Pancreas (tissue), 10 donors: Measurements from ENCODE around the gene GIMAP6. TPM values are rescaled to one million over a fixed set of nuclear protein-coding genes. Genes with fewer than 3 reads are reported as not detected.
"Not testable (repeated sequence)": the region's sequence is repeated elsewhere in the genome, so short reads cannot be mapped to it uniquely, and the experiment has no call there.

Experiments used
- ATAC-seq, 4 donors: fragments of 200-7000 bp; cut with Tn5 transposase; one replicate each; pipeline versions ENCODE4 v1.8.0 to v1.9.1; 2020; ENCODE audit warnings: mild to moderate bottlenecking in 4 of 4, moderate library complexity in 4 of 4
- DNase-seq, 6 donors: peaks; one replicate each; pipeline ENCODE4 v3.0.0-alpha.2; 2020
- FAIRE-seq: peaks from 2 replicates; lab custom pipeline; 2012; peaks lifted over from hg19 to GRCh38; lab: Jason Lieb, UNC
- H3K27ac ChIP-seq, 4 donors: fragments of 200-600 bp; sonication (generic); 1 replicate in 3 of 4; 2 replicates in 1 of 4; pipeline versions ENCODE4 v1.5.0 to v1.8.0; 2020
- H3K27me3 ChIP-seq, 4 donors: fragments of 200-600 bp; one replicate each; pipeline ENCODE4 v1.8.0; 2021
- H3K36me3 ChIP-seq, 3 donors: fragments of 200-600 bp; sonication (generic) in 1 of 3; one replicate each; pipeline versions ENCODE4 v1.5.0 to v1.8.0; 2020 to 2021
- H3K4me1 ChIP-seq, 3 donors: fragments of 200-600 bp; one replicate each; pipeline ENCODE4 v1.8.0; 2021
- H3K4me3 ChIP-seq, 4 donors: fragments of 200-600 bp; sonication (generic) in 2 of 4; one replicate each; pipeline versions ENCODE4 v1.5.0 to v1.8.0; 2020 to 2021
- H3K9me3 ChIP-seq, 4 donors: fragments of 200-600 bp; one replicate each; pipeline ENCODE4 v1.8.0; 2021
- CTCF ChIP-seq, 4 donors: fragments of 200-600 bp; sonication (generic) in 3 of 4; IDR thresholded peaks; one replicate each; pipeline versions ENCODE4 v1.5.0 to v1.8.0; 2021; ENCODE audit warnings: antibody characterized with exemption in 4 of 4
- WGBS, 2 donors: extraction: QIAGEN DNeasy Blood & Tissue Kit; methylation state at CpG; one replicate each; pipeline ENCODE4 v1.1.7; 2013; 5-methylcytosine and 5-hydroxymethylcytosine counted together
- intact Hi-C, 3 donors: fragments of 100-400 bp; cut with DNase I; formaldehyde crosslinking; loops; one replicate each; pipeline versions ENCODE4 v1.11.1 to v1.14.2; 2022
- polyA plus RNA-seq, 2 donors: library from polyadenylated mRNA; stranded (reverse); fragments of 200-250 nt; gene quantifications; one replicate each; pipeline ENCODE4 v1.2.3, GENCODE V29; 2013
- total RNA-seq, 6 donors: library from RNA; stranded (reverse); fragmentation: NEBNext Ultra II Directional in 4 of 6; extraction: Animal tissue kit (Norgen Biotek cat#: 25700) in 4 of 6; gene quantifications; one replicate each; pipeline versions ENCODE4 v1.2.1 to v1.2.4, GENCODE V29; 2021 to 2023
- donor health status: healthy with polysubstance abuse.
- donor health status: DM: no; HTN: no; CAD: no; lungs with moderate emphysema.
- donor health status: DM: no; HTN: no; CAD: no.
- donor health status: control.
- donor health status: control.
- donor health status: Bipolar disorder and iron deficiency.
- donor health status: DM: yes; HTN: yes; CAD: no.
- donor health status: DM: no; HTN: no; CAD: no.
- donor health status: DM: no; HTN: no; CAD: no.
- donor health status: DM: yes; HTN: yes; CAD: no.

GIMAP6 gene
- total RNA-seq (1 to 10 TPM; 2.2 to 7.7 (median 4.0) TPM), polyA plus RNA-seq (1 to 10 TPM; 2.9 to 5.7 TPM)

DNA sequence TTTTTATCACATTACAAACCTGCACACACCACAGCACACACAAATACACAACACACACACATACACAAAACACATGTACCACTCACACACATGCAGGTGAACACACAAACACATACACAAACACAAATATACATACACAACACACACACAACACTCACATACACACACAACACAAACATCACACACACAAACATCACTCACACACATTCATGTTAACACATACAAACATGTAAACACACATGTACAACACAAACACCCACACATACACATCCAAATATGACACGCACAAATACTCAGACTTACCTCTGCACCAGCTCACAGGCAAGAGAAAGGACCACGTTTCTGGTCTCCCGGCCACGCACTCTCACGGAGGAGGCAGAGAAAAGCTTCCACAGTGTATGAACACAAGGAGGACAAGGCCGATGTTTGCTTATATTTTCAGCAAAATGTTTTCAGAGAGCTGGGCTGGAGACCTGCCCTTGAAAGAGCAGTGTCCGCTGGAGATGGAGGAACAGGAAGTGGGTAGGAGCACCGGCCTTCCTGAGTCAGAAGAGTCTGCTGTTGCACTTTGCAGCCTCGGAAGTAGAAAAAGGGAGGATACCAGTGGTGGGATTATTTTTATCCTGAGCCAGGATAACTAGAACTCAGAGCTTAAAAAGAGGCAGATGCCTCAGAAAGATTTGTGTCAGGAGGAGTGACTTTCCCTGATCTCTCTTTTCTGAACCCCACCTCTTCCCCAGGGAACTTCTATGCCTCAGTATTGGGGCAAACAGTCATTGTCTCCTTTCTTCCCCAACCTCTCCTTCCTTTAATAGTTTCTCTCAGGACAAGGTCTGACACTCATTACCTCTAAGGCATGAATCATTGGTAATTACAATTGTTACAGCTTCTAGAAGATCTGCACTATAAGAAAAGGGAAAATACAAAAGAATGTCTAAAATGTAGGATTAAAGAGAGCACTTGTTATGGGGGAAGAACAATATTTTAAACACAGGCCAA, at the start of gene GIMAP6:
Gene GIMAP6 (minus strand): TSS at position 520 of the 999 bp plus-strand sequence. CDS start 2,243 bp downstream, outside the sequence.
- Histone ChIP-seq H3K27me3 (no peaks in the 10 kb centered on the region), H3K36me3 (no peaks in the 10 kb centered on the region), H3K27ac (no peak within 1 kb of the TSS), H3K4me1 (no peaks in the 10 kb centered on the region), H3K4me3 (peak within 1 kb of the TSS in 1 of 4 donors; percentile 29), H3K9me3 (no peaks in the 10 kb centered on the region)
- intact Hi-C loops: no loop called here
- WGBS, 2 donors: 69 to 79% methylated on average over 9 of the region's 9 CpGs
- DNase-seq (no peak), FAIRE-seq (no peak), ATAC-seq (peak in 2 of 4 donors; percentile 51 to 59)
- TF ChIP-seq CTCF (IDR thresholded peaks at IDR 0.05): no peak

DNA sequence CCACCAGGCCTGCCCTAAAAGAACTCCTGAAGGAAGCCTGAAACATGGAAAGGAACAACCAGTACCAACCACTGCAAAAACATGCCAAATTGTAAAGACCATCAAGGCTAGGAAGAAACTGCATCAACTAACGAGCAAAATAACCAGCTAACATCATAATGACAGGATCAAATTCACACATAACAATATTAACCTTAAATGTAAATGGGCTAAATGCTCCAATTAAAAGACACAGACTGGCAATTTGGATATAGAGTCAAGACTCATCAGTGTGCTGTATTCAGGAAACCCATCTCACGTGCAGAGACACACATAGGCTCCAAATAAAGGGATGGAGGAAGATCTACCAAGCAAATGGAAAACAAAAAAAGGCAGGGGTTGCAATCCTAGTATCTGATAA, 48.2 kb upstream of the GIMAP6 start:
- H3K9me3 ChIP-seq, ATAC-seq, H3K27me3 ChIP-seq, H3K4me3 ChIP-seq, DNase-seq, H3K27ac ChIP-seq, H3K4me1 ChIP-seq, FAIRE-seq, intact Hi-C loops, H3K36me3 ChIP-seq: not testable (repeated sequence)
- 67 to 78% methylated on average over 1 to 2 of the region's 2 CpGs for WGBS, 2 donors

DNA sequence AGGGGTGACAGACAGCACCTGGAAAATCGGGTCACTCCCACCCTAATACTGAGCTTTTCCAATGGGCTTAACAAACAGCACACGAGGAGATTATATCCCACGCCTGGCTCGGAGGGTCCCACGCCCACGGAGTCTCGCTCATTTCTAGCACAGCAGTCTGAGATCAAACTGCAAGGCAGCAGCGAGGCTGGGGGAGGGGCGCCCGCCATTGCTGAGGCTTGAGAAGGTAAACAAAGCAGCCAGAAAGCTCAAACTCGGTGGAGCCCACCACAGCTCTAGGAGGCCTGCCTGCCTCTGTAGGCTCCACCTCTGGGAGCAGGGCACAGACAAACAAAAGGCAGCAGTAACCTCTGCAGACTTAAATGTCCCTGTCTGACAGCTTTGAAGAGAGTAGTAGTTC, 46.4 kb upstream of the GIMAP6 start:
- 56 to 74% methylated on average over 11 of the region's 11 CpGs for WGBS, 2 donors
- FAIRE-seq, H3K36me3 ChIP-seq, H3K4me1 ChIP-seq, H3K9me3 ChIP-seq, DNase-seq, H3K4me3 ChIP-seq, H3K27ac ChIP-seq, H3K27me3 ChIP-seq, ATAC-seq, intact Hi-C loops: not testable (repeated sequence)

GRCh38 chr7:150676854-150677253, 44.7 kb upstream of the GIMAP6 start:
- DNase-seq, H3K36me3 ChIP-seq, FAIRE-seq, H3K4me3 ChIP-seq, H3K27ac ChIP-seq, H3K27me3 ChIP-seq, H3K4me1 ChIP-seq, ATAC-seq, intact Hi-C loops, H3K9me3 ChIP-seq: not testable (repeated sequence)
- 59 to 65% methylated on average over 3 of the region's 3 CpGs for WGBS, 2 donors

DNA sequence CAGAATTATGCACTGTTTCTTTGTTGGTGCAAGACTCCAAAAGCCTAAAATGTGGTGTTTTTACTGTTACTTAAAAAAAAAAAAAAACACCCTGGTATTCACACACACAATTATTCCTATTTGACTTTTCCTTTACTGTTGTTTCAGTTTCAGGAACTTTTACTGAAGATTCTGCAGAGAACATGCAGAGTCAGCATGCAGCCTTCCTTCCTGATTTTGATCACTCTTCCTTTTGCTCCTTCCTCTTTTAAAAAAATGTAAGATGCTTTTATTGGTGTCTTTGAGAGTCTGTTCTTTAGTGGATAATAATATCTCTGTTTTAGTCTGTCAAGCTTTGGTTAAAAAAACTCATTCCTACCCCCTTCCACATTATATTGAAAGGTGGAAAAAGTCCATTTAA, 44.1 kb upstream of the GIMAP6 start:
- DNase-seq, H3K4me1 ChIP-seq, intact Hi-C loops, H3K9me3 ChIP-seq, FAIRE-seq, H3K36me3 ChIP-seq, H3K4me3 ChIP-seq, H3K27ac ChIP-seq, H3K27me3 ChIP-seq: not testable (repeated sequence)
- peak in 1 of 4 donors; percentile 29 for ATAC-seq

DNA sequence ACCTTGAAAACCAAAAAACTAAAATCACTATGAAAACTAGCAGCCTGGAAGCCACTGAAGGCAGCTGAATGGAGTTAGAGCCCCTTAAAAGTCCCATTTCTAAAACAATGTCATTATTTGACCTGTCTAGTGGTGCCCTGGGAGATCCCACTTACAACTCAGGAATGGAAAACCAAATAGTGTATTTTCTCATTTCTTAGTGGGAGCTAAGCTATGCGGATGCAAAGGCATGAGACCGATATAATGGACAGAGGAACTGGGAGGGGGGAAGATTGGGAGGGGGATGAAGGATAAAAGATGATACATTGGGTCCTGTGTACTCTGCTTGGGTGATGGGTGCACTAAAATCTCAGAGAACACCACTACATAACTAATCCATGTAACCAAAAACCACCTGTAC, 43.5 kb upstream of the GIMAP6 start:
- H3K4me1 ChIP-seq: no peaks in the 10 kb centered on the region
- TF ChIP-seq CTCF (IDR thresholded peaks at IDR 0.05): no peak
- FAIRE-seq: no peak
- no peaks in the 10 kb centered on the region for H3K27me3 ChIP-seq
- no peak for ATAC-seq
- intact Hi-C loops: no loop called here
- no peaks in the 10 kb centered on the region for H3K9me3 ChIP-seq
- no peak overlapping the region for H3K4me3 ChIP-seq
- H3K27ac ChIP-seq: no peak overlapping the region
- 68 to 80% methylated on average over 2 of the region's 2 CpGs for WGBS, 2 donors
- no peak for DNase-seq
- no peaks in the 10 kb centered on the region for H3K36me3 ChIP-seq

DNA sequence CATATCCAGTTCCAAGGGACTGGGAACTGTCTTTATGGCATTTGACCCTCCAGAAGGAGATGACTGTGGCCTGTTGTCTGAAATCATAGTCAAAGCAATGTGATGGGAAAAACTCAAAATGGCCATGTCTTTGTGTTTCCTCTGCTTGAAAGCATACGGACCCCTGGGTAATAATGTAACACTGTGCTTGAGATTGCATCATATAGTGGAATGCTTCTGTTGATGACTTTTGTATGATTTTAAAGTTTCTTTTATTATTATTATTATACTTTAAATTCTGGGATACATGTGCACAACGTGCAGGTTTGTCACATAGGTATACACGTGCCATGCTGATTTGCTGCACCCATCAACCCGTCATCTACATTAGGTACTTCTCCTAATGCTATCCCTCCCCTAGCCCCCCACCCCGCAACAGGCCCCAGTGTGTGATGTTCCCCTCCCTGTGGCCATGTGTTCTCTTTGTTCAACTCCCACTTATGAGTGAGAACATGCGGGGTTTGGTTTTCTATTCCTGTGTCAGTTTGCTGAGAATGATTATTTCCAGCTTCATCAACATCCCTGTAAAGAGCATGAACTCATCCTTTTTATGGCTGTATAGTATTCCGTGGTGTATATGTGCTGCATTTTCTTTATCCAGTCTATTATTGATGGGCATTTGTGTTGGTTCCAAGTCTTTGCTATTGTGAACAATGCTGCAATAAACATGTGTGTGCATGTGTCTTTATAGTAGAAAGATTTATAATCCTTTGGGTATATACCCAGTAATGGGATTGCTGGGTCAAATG, 39.8 kb upstream of the GIMAP6 start:
- not testable (repeated sequence) for FAIRE-seq
- WGBS, 2 donors: 64 to 74% methylated on average over 7 of the region's 7 CpGs

More for the DNA sequence above, 39.8 kb upstream of the GIMAP6 start:
- intact Hi-C loops, DNase-seq, H3K27ac ChIP-seq, H3K4me3 ChIP-seq, H3K27me3 ChIP-seq, H3K36me3 ChIP-seq, H3K4me1 ChIP-seq, H3K9me3 ChIP-seq, ATAC-seq: not testable (repeated sequence)
